ENCODE results near the gene SEC23B. TPM values are rescaled to one million over a fixed set of nuclear protein-coding genes. Genes with fewer than 3 reads are reported as not detected.

The SEC23B gene
- total and polyA plus RNA-seq, 2 of the 13 experiments (the other 11 are each of a cell fraction or from before 2014, with no cell fraction given) = 114 to 120 TPM

DNA sequence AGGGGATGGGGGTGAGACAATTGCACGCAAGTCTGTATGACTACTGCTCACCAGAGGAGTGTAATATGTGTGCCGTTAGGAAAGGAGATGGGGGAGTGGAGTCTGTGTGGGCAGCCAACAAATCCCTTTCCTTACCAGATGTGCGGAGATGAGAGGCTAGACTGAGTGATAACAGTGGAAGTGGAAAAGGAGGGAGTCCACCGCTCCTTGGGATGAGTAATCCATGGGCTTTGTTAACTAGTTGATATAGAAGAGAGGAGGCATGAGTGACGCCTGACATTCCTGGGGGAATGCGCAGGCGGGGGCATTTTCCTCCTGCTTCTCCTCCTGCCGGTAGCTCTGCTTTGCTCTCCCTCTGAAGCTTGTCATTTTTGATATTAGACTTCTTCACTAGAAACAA, 46.0 kb downstream of the SEC23B start:
- H3K79me2 ChIP-seq (ENCODE audit: insufficient read depth, low read length) = no peaks in the 10 kb centered on the region
- BruUV-seq (replicated peaks) = no TSS peak
- intact Hi-C loops (cut with micrococcal nuclease; ENCODE audit: unreplicated experiment) (no loop called here), in situ Hi-C loops (cut with HindIII; ENCODE audit: extremely low pct_ligation_motif_present, low pct_unique_long_range_greater_than_20kb) (no loop called here)
- H2AFZ ChIP-seq (ENCODE audit: low read length) = no peak overlapping the region
- no peaks in the 10 kb centered on the region for H3K4me1 ChIP-seq (ENCODE audit: insufficient read depth, low read length)
- peaks cover 29 to 69% of the 10 kb centered on the region in 2 experiments for H3K36me3 ChIP-seq (replicated peaks in 1 of 2; ENCODE audit: control insufficient read depth in 1 of 2, insufficient read depth in 2 of 2, low read length in 2 of 2)
- no peak for FAIRE-seq
- no peaks in the 10 kb centered on the region for H3K27me3 ChIP-seq (ENCODE audit: control insufficient read depth in 1 of 2, insufficient read depth in 2 of 2, low read length in 2 of 2)
- H3K9me3 ChIP-seq (ENCODE audit: low read length) = no peaks in the 10 kb centered on the region
- WGBS (ENCODE audit: low lambda C conversion rate) = 96% methylated on average over 8 of the region's 8 CpGs
- H3K4me3 ChIP-seq (replicated peaks in 1 of 3; ENCODE audit: insufficient read depth in 1 of 3, low read depth in 2 of 3, low read length in 3 of 3) = no peak overlapping the region
- H3K9ac ChIP-seq (ENCODE audit: insufficient read depth, low read depth, low read length) = no peak overlapping the region
- ATAC-seq = no peak
- ChIA-PET POLR2A (no interaction called here), CTCF (ENCODE audit: low intra/inter-chr PET ratio, low total read pairs) (no interaction called here)
- no peak for DNase-seq (ENCODE audit: low spot score)
- no peak overlapping the region for H3K27ac ChIP-seq (ENCODE audit: extremely low read length, insufficient read depth, low read length)
- TF ChIP-seq CENPX (CRISPR knock-in tag; IDR thresholded peaks at IDR 0.05) (no peak), ELF1 (CRISPR knock-in tag; IDR thresholded peaks at IDR 0.05) (no peak)
- H3K4me2 ChIP-seq (ENCODE audit: low read depth, low read length) = no peak overlapping the region
- no peaks in the 10 kb centered on the region for H4K20me1 ChIP-seq (ENCODE audit: insufficient read depth, low read length)

DNA sequence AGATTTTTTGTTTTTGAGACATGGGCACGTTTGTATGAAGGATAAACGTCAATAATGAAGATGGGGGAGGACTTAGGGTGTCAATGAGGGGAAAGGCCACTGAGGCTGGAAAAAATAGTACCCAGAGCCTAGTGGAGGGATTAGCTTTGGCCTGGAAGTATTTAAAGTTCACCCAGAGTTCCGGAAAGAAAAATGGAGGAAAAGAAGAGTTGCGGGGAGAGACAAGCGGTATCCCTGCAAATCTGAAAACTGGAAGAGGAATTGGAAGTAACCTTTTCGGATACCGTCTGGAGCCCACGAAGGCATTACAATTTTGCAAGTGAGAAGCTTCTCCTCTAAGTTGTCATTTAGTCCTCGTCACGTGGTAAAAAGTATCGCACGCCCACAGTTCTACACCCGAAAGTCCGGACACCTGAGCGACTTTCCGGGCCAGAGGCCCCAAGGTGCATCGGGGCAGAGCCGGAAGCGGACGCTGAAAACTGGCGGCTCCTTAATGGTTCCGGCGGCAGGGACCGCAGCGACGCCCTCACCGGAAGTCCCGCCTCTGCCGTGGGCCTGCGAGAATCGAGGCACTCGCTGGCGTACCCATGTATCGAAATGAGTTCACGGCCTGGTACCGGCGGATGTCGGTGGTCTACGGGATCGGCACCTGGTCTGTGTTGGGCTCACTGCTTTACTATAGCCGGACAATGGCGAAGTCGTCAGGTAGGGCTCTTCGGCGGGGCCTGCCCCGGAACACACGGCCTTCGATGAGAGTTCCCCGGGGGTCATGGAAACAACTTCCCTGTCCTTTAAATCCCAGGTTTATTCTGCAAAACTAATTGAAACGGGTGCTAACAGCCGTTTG, 59.4 kb downstream of the SEC23B start, which contains the start of gene SMIM26:
TSS of gene SMIM26 (plus strand) at position 541 of the 847 bp plus-strand sequence. CDS start at position 588, 47 bp downstream.
- H3K36me3 ChIP-seq (replicated peaks in 1 of 2; ENCODE audit: control insufficient read depth in 1 of 2, insufficient read depth in 2 of 2, low read length in 2 of 2) = peaks cover 0 to 15% of the 10 kb centered on the region in 2 experiments; a peak in 2 of 5 replicates
- peak; percentile 77 for FAIRE-seq
- peak within 1 kb of the TSS; percentile 83 for H3K27ac ChIP-seq (ENCODE audit: extremely low read length, insufficient read depth, low read length)
- peaks cover 14% of the 10 kb centered on the region for H3K4me1 ChIP-seq (ENCODE audit: insufficient read depth, low read length)
- peaks cover 24% of the 10 kb centered on the region for H3K79me2 ChIP-seq (ENCODE audit: insufficient read depth, low read length)
- H4K20me1 ChIP-seq (ENCODE audit: insufficient read depth, low read length) = no peaks in the 10 kb centered on the region
- H3K27me3 ChIP-seq (ENCODE audit: control insufficient read depth in 1 of 2, insufficient read depth in 2 of 2, low read length in 2 of 2) = no peaks in the 10 kb centered on the region; a peak in 1 of 5 replicates
- peak within 1 kb of the TSS; percentile 93 for H2AFZ ChIP-seq (ENCODE audit: low read length)
- no peaks in the 10 kb centered on the region for H3K9me3 ChIP-seq (ENCODE audit: low read length)
- CTCF ChIA-PET (ENCODE audit: low intra/inter-chr PET ratio, low total read pairs) = no interaction called here
- peak; percentile 96 for DNase-seq (ENCODE audit: low spot score)
- peak within 1 kb of the TSS; percentile 69 to 97 (median 89) for H3K4me3 ChIP-seq (replicated peaks in 1 of 3; ENCODE audit: insufficient read depth in 1 of 3, low read depth in 2 of 3, low read length in 3 of 3)
- TSS peak; percentile 97 for BruUV-seq (replicated peaks)
- H3K4me2 ChIP-seq (ENCODE audit: low read depth, low read length) = peak within 1 kb of the TSS; percentile 97
- intact Hi-C loops (cut with micrococcal nuclease; ENCODE audit: unreplicated experiment) = loop anchor here (1.0 to 5.0 kb wide), 4 partner anchors 18 to 155 kb away; partner anchors contain the start of genes DZANK1, POLR3F and SEC23B
- in situ Hi-C loops (cut with HindIII; ENCODE audit: extremely low pct_ligation_motif_present, low pct_unique_long_range_greater_than_20kb) = no loop called here
- H3K9ac ChIP-seq (ENCODE audit: insufficient read depth, low read depth, low read length) = peak within 1 kb of the TSS; percentile 96
- ATAC-seq = peak; percentile 99
- POLR2A ChIA-PET = interaction anchor here (0.8 to 2.4 kb wide), 7 partner anchors 13 to 279 kb away, joined by 3 to 30 read pairs (median 5); partner anchors contain the start of genes DZANK1, POLR3F, RBBP9 and SEC23B
- WGBS (ENCODE audit: low lambda C conversion rate) = 2% methylated on average over 35 of the region's 51 CpGs
- TF ChIP-seq, protein P1, sequence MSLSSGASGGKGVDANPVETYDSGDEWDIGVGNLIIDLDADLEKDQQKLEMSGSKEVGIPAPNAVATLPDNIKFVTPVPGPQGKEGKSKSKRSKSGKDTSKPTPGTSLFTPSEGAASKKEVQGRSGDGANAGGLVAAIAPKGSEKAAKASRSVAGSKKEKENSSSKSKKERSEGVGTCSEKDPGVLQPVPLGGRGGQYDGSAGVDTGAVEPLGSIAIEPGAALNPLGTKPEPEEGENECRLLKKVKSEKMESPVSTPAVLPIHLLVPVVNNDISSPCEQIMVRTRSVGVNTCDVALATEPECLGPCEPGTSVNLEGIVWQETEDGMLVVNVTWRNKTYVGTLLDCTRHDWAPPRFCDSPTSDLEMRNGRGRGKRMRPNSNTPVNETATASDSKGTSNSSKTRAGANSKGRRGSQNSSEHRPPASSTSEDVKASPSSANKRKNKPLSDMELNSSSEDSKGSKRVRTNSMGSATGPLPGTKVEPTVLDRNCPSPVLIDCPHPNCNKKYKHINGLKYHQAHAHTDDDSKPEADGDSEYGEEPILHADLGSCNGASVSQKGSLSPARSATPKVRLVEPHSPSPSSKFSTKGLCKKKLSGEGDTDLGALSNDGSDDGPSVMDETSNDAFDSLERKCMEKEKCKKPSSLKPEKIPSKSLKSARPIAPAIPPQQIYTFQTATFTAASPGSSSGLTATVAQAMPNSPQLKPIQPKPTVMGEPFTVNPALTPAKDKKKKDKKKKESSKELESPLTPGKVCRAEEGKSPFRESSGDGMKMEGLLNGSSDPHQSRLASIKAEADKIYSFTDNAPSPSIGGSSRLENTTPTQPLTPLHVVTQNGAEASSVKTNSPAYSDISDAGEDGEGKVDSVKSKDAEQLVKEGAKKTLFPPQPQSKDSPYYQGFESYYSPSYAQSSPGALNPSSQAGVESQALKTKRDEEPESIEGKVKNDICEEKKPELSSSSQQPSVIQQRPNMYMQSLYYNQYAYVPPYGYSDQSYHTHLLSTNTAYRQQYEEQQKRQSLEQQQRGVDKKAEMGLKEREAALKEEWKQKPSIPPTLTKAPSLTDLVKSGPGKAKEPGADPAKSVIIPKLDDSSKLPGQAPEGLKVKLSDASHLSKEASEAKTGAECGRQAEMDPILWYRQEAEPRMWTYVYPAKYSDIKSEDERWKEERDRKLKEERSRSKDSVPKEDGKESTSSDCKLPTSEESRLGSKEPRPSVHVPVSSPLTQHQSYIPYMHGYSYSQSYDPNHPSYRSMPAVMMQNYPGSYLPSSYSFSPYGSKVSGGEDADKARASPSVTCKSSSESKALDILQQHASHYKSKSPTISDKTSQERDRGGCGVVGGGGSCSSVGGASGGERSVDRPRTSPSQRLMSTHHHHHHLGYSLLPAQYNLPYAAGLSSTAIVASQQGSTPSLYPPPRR (CRISPR knock-in tag; IDR thresholded peaks at IDR 0.05; ENCODE audit: borderline replicate concordance) = peak; percentile 85
- TF ChIP-seq, protein P2, sequence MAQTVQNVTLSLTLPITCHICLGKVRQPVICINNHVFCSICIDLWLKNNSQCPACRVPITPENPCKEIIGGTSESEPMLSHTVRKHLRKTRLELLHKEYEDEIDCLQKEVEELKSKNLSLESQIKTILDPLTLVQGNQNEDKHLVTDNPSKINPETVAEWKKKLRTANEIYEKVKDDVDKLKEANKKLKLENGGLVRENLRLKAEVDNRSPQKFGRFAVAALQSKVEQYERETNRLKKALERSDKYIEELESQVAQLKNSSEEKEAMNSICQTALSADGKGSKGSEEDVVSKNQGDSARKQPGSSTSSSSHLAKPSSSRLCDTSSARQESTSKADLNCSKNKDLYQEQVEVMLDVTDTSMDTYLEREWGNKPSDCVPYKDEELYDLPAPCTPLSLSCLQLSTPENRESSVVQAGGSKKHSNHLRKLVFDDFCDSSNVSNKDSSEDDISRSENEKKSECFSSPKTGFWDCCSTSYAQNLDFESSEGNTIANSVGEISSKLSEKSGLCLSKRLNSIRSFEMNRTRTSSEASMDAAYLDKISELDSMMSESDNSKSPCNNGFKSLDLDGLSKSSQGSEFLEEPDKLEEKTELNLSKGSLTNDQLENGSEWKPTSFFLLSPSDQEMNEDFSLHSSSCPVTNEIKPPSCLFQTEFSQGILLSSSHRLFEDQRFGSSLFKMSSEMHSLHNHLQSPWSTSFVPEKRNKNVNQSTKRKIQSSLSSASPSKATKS (CRISPR knock-in tag; IDR thresholded peaks at IDR 0.05) = no peak
- TF ChIP-seq, protein P3, sequence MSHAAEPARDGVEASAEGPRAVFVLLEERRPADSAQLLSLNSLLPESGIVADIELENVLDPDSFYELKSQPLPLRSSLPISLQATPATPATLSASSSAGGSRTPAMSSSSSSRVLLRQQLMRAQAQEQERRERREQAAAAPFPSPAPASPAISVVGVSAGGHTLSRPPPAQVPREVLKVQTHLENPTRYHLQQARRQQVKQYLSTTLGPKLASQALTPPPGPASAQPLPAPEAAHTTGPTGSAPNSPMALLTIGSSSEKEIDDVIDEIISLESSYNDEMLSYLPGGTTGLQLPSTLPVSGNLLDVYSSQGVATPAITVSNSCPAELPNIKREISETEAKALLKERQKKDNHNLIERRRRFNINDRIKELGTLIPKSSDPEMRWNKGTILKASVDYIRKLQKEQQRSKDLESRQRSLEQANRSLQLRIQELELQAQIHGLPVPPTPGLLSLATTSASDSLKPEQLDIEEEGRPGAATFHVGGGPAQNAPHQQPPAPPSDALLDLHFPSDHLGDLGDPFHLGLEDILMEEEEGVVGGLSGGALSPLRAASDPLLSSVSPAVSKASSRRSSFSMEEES (CRISPR knock-in tag; IDR thresholded peaks at IDR 0.05) = peak; percentile 86
